ENCODE results near the gene BEST1. TPM values are rescaled to one million over a fixed set of nuclear protein-coding genes. Genes with fewer than 3 reads are reported as not detected.

Gene BEST1
- total RNA-seq, 1 donor = 8.0 TPM

- Histone ChIP-seq H3K9me3 (ENCODE audit: low read depth, low read length) (no peaks in the 10 kb centered on the region), H2AFZ (ENCODE audit: low read length) (peak overlapping the region; percentile 42), H4K20me1 (ENCODE audit: insufficient read depth, low read length) (no peaks in the 10 kb centered on the region), H3K4me3 (ENCODE audit: insufficient read depth, low read length) (no peak overlapping the region), H3K36me3 (ENCODE audit: insufficient read depth, low read length) (no peaks in the 10 kb centered on the region), H3K4me1 (ENCODE audit: insufficient read depth, low read length) (peaks cover 12% of the 10 kb centered on the region), H3K27me3 (ENCODE audit: insufficient read depth, low read length) (no peaks in the 10 kb centered on the region), H3K27ac (ENCODE audit: low read depth, low read length) (no peak overlapping the region), H3K79me2 (ENCODE audit: insufficient read depth, low read length) (no peaks in the 10 kb centered on the region), H3K4me2 (ENCODE audit: insufficient read depth, low read length) (no peak overlapping the region)
- no peak for TF ChIP-seq CTCF (IDR thresholded peaks at IDR 0.05; ENCODE audit: extremely low read depth, low read depth, low read length)
- DNase-seq (ENCODE audit: insufficient read length, low spot score, missing footprints) = no peak
These were observed 30.8 kb downstream of the BEST1 start for GRCh38 chr11:61980783-61981541.

DNA sequence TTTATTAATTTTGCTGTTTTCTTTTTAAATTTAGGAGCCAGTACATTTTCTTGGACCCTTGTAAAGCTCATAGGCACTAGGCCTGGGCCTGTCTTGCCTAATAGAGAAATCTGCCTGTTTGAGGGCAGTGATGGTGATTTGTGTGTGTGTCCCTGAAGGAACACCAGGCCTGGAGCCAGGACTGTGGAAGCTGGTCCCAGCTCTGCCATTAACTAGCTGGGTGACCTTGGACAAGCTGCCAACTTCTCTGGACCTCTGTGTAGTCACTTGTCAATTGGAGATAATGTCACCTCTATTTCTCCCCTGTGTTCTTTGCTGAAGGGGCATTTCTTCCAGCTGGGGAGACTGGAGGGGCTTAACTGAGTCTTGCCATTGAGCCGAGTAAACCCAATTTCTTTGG is 33.3 kb downstream of the BEST1 start:
- TF ChIP-seq CTCF (IDR thresholded peaks at IDR 0.05; ENCODE audit: extremely low read depth, low read depth, low read length) = no peak
- H3K79me2 ChIP-seq (ENCODE audit: insufficient read depth, low read length) = no peaks in the 10 kb centered on the region
- DNase-seq (ENCODE audit: insufficient read length, low spot score, missing footprints) = peak; percentile 31
- H3K27ac ChIP-seq (ENCODE audit: low read depth, low read length) = no peak overlapping the region
- H3K4me1 ChIP-seq (ENCODE audit: insufficient read depth, low read length) = peaks cover 6% of the 10 kb centered on the region
- H4K20me1 ChIP-seq (ENCODE audit: insufficient read depth, low read length) = no peaks in the 10 kb centered on the region
- H3K4me3 ChIP-seq (ENCODE audit: insufficient read depth, low read length) = no peak overlapping the region
- no peaks in the 10 kb centered on the region for H3K36me3 ChIP-seq (ENCODE audit: insufficient read depth, low read length)
- no peak overlapping the region for H2AFZ ChIP-seq (ENCODE audit: low read length)
- no peaks in the 10 kb centered on the region for H3K27me3 ChIP-seq (ENCODE audit: insufficient read depth, low read length)
- no peaks in the 10 kb centered on the region for H3K9me3 ChIP-seq (ENCODE audit: low read depth, low read length)
- H3K4me2 ChIP-seq (ENCODE audit: insufficient read depth, low read length) = no peak overlapping the region

DNA sequence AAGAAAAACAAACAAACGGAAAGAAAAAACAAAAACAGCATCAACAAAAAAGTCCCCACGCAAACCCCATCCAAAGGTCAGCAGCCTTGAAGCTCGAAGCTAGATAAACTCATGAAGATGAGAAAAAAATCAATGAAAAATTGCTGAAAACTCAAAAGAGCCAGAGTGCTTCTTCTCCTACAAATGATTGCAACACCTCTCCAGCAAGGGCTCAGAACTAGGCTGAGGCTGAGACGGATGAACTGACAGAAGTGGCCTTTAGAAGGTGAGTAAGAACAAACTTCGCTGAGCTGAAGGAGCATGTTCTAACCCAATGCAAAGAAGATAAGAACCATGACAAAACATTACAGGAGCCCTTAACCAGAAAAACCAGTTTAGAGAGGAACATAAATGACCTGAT is 35.7 kb downstream of the BEST1 start:
- no peak for TF ChIP-seq CTCF (IDR thresholded peaks at IDR 0.05; ENCODE audit: extremely low read depth, low read depth, low read length)
- no peaks in the 10 kb centered on the region for H3K36me3 ChIP-seq (ENCODE audit: insufficient read depth, low read length)
- no peak overlapping the region for H2AFZ ChIP-seq (ENCODE audit: low read length)
- H3K27ac ChIP-seq (ENCODE audit: low read depth, low read length) = no peak overlapping the region
- no peak overlapping the region for H3K4me3 ChIP-seq (ENCODE audit: insufficient read depth, low read length)
- no peak for DNase-seq (ENCODE audit: insufficient read length, low spot score, missing footprints)
- no peak overlapping the region for H3K4me2 ChIP-seq (ENCODE audit: insufficient read depth, low read length)
- no peaks in the 10 kb centered on the region for H4K20me1 ChIP-seq (ENCODE audit: insufficient read depth, low read length)
- no peaks in the 10 kb centered on the region for H3K9me3 ChIP-seq (ENCODE audit: low read depth, low read length)
- H3K79me2 ChIP-seq (ENCODE audit: insufficient read depth, low read length) = no peaks in the 10 kb centered on the region
- H3K4me1 ChIP-seq (ENCODE audit: insufficient read depth, low read length) = no peaks in the 10 kb centered on the region
- H3K27me3 ChIP-seq (ENCODE audit: insufficient read depth, low read length) = no peaks in the 10 kb centered on the region

DNA sequence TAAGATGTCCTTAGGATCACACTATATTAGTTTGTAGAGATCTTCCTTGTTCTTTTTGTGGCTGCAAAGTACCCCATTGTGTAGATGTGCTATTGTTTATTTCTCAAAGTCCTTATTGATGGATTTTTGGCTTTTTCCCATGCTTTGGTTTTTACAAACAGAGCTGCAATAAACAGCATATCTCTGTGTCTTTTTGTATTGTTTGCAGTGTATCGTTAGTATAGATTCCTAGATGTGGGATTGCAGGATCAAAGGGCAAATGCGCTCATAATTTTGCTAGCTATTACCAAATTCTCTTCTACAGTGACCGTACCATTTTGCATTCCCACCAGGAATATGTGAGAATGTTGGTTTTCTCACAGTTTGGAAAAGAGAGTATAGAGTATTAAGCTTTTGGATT is 44.8 kb downstream of the BEST1 start:
- no peaks in the 10 kb centered on the region for H3K27me3 ChIP-seq (ENCODE audit: insufficient read depth, low read length)
- no peaks in the 10 kb centered on the region for H3K4me1 ChIP-seq (ENCODE audit: insufficient read depth, low read length)
- no peak overlapping the region for H3K4me3 ChIP-seq (ENCODE audit: insufficient read depth, low read length)
- TF ChIP-seq CTCF (IDR thresholded peaks at IDR 0.05; ENCODE audit: extremely low read depth, low read depth, low read length) = no peak
- peaks cover 5% of the 10 kb centered on the region for H3K9me3 ChIP-seq (ENCODE audit: low read depth, low read length)
- H2AFZ ChIP-seq (ENCODE audit: low read length) = no peak overlapping the region
- DNase-seq (ENCODE audit: insufficient read length, low spot score, missing footprints) = no peak
- no peaks in the 10 kb centered on the region for H3K79me2 ChIP-seq (ENCODE audit: insufficient read depth, low read length)
- no peaks in the 10 kb centered on the region for H3K36me3 ChIP-seq (ENCODE audit: insufficient read depth, low read length)
- H3K4me2 ChIP-seq (ENCODE audit: insufficient read depth, low read length) = no peak overlapping the region
- H3K27ac ChIP-seq (ENCODE audit: low read depth, low read length) = no peak overlapping the region
- no peaks in the 10 kb centered on the region for H4K20me1 ChIP-seq (ENCODE audit: insufficient read depth, low read length)

Measured in osteoblast (primary cell).